ENCODE results near the gene ALOXE3. TPM values are rescaled to one million over a fixed set of nuclear protein-coding genes. Genes with fewer than 3 reads are reported as not detected.

ALOXE3 gene
- total RNA-seq, 4 donors from 2014 or later = not detected

DNA sequence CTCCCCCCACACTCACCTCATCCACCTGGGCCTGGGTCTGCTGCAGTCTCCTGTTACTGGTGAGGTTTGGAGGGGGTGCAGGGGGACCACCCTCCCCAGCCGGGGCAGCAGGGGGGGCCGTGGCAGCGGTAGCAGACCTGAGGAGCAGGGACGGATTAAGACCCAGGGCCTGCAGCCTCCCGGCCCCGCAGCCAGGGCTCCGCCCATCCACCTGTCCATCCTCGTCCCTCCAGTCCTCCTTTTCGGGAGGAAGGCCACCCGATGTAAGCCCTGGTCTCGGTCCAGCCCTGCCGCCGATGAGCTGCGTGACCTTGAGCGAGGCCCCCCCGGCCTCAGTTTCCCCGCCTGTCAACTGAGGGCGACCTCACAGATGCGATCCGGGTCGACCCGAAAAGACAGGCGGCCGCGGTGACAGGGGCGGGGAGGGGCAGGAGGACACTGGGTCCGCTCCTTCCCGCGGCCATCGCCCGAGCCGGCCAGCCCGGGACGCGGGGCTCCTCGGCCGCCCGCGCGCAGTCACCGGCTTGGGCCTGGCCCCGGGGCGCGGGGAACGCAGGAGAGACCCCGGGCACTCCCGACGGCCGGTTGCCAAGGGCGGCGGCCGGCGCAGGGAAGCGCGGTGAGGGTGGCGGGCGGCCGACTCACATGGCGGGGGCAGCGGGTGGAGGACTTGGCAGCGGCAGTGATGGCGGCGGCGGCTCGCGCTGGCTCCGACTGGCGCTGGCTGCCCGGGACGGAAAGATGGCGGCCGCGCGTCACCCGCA, 44.1 kb upstream of the ALOXE3 start, which contains the start of gene VAMP2:
Gene VAMP2, minus strand, starts transcription at position 716 of the 764 bp plus-strand sequence. Its CDS starts 69 bp downstream, at position 647.
- TF ChIP-seq, protein P1, sequence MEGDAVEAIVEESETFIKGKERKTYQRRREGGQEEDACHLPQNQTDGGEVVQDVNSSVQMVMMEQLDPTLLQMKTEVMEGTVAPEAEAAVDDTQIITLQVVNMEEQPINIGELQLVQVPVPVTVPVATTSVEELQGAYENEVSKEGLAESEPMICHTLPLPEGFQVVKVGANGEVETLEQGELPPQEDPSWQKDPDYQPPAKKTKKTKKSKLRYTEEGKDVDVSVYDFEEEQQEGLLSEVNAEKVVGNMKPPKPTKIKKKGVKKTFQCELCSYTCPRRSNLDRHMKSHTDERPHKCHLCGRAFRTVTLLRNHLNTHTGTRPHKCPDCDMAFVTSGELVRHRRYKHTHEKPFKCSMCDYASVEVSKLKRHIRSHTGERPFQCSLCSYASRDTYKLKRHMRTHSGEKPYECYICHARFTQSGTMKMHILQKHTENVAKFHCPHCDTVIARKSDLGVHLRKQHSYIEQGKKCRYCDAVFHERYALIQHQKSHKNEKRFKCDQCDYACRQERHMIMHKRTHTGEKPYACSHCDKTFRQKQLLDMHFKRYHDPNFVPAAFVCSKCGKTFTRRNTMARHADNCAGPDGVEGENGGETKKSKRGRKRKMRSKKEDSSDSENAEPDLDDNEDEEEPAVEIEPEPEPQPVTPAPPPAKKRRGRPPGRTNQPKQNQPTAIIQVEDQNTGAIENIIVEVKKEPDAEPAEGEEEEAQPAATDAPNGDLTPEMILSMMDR (IDR thresholded peaks at IDR 0.05; ENCODE audit: low read depth) = no peak

DNA sequence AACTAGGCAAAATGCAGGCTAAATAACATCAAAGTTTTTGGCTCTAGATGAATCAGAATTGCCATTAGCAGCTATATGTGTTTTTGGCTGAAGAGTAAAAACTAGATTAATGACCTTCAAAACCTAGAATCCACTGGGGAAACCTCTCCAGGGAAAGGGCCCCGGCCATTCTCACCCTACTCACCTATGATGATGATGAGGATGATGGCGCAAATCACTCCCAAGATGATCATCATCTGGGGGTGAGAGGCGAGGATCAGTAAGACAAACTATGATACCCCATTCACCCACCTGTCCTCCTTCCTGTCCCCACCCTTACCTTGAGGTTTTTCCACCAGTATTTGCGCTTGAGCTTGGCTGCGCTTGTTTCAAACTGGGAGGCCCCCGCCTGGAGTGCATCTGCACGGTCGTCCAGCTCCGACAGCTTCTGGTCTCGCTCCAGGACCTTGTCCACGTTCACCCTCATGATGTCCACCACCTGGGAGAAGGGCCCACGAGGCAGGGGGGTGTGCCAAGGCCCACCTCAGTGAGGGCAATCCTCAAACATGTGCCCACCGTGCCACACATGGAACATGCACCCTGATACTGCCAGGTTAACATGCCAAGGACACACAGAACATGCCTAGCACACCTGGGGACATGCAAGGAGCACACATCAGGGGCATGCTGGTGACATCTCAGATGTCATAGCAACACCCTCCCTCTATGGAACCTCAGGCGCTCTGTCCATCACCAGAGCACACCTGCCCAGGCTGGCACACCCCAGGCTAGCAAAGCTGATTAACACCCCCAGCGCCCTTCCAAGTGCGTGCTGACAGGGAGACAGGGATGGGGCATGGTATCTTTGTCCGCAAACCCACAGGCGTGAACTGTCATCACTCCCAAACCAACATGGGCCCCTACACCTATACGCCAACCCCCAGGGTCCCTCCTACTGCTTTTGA, 43.2 kb upstream of the ALOXE3 start:
- TF ChIP-seq, protein P1 (IDR thresholded peaks at IDR 0.05; ENCODE audit: low read depth) = no peak

DNA sequence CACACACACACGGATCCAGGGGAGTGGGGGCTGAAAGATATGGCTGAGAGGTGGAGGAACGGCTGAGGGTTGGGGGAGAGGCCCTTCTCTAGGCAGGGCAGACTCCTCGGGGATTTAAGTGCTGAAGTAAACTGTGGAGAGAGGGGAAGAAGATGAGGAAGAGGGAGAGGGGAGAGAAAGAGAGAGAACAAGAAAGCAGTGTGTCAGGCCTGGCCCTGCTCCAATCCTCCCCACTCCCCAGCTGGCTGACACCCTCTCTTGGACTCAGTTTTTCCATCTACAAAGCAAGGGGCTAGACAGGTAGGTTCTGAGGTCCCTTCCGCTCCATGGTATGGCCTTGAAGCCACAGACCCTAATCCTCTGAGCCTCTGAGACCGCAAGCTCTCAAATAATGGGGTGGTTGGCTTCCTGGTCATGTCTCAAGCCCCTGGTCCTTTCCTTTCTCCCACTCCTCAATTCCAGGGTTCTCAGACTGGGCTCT, 42.5 kb upstream of the ALOXE3 start:
- TF ChIP-seq, protein P1 (IDR thresholded peaks at IDR 0.05; ENCODE audit: low read depth) = no peak

DNA sequence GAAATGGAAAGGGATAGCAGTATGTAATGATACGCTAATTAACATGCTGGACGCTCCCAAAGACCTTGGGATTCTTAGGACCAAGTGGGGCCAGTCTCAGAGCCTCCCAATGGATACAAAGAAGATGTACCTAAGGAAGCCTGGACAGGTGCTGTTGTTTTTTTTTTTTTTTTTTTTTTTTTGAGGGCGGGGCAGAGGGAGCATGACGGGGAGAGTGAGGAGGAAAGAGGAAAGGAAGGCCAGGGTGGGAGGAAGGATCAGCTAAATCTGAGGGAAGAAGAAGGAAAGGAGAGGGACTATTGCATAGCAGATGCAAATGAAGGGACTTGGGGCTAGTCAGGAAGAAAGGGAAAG, 41.9 kb upstream of the ALOXE3 start:
- TF ChIP-seq, protein P1 (IDR thresholded peaks at IDR 0.05; ENCODE audit: low read depth) = no peak

DNA sequence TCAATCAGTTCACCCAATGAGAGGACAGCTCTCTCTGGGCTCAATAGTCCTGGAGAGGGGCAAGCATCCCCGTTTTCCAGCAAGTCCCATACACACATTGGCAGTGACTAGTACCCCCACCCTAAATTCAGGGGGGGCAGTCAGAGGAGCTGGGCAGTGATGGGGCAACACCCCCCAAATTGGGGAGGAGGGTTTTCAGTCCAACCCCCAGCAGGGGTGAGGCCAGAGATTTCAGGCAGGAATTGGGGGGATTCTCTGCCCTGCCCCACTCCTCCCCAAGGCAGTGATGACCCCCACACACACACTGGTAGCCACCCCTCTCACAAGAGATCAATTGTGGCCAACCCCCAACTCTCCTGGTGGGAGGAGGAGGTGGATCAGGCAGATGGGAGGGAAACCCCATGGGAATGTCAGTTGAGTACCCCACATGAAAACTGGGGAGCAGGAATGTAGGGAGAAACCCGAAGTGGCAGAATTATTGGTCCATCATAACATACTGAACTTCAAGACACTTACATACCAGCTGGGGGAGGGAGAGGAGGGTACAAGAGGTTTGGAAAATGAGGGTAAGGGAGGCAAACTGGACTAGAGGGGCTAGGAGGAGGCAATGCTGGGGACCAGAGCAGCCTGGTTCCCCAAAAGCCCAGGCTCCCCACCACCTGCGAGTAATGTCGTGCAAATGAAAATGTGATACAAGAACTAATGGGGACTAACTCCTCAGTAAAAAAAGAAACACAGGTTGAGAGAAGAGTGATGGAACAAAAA, 41.3 kb upstream of the ALOXE3 start:
- TF ChIP-seq, protein P1 (IDR thresholded peaks at IDR 0.05; ENCODE audit: low read depth) = no peak

DNA sequence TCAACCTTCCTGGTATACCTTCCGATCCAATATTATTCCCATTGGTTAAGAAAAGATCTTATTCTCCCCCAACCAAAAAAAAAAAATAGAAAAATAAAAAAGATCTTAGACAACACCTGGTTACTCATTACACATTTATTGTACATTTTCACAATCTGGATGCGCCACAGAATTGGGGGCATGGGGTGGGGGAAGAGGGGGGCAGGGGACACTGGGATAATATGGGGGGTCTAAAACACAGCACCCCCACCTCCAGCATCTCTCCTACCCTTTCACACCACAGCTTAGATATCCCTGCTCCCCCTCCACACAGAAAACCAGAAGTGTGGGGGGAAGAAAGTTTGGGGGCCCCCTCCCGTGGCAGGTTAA, 40.7 kb upstream of the ALOXE3 start:
- TF ChIP-seq, protein P1 (IDR thresholded peaks at IDR 0.05; ENCODE audit: low read depth) = no peak
